Adipocyte (in vitro differentiated cells): ENCODE measurements around the gene CCNI2.

Source experiments
- DNase-seq: peaks from one replicate; pipeline ENCODE4 v3.0.0-alpha.2; 2015; ENCODE audit warnings: low read depth
- H3K27me3 ChIP-seq: replicated peaks from 2 replicates; pipeline ENCODE4 v1.7.0; 2013; ENCODE audit warnings: mild to moderate bottlenecking, low read length, moderate library complexity; ENCODE audit not compliant: control insufficient read depth, insufficient read depth
- H3K36me3 ChIP-seq: 2 replicates; pipeline ENCODE4 v1.7.0; 2013; ENCODE audit warnings: low read length, mild to moderate bottlenecking, moderate library complexity; ENCODE audit not compliant: control insufficient read depth, insufficient read depth, severe bottlenecking
- H3K4me1 ChIP-seq: 2 replicates; pipeline ENCODE4 v1.7.0; 2013; ENCODE audit warnings: mild to moderate bottlenecking, low read length, moderate library complexity; ENCODE audit not compliant: control insufficient read depth, insufficient read depth
- H3K4me3 ChIP-seq: 2 replicates; pipeline ENCODE4 v1.7.0; 2013; ENCODE audit warnings: mild to moderate bottlenecking, low read length, moderate library complexity
- H3K9ac ChIP-seq: 2 replicates; pipeline ENCODE4 v1.7.0; 2013; ENCODE audit warnings: mild to moderate bottlenecking, low read length, moderate library complexity
- H3K9me3 ChIP-seq: 2 replicates; pipeline ENCODE4 v1.7.0; 2013; ENCODE audit warnings: mild to moderate bottlenecking, low read length, moderate library complexity; ENCODE audit not compliant: control insufficient read depth

Gene CCNI2

DNA sequence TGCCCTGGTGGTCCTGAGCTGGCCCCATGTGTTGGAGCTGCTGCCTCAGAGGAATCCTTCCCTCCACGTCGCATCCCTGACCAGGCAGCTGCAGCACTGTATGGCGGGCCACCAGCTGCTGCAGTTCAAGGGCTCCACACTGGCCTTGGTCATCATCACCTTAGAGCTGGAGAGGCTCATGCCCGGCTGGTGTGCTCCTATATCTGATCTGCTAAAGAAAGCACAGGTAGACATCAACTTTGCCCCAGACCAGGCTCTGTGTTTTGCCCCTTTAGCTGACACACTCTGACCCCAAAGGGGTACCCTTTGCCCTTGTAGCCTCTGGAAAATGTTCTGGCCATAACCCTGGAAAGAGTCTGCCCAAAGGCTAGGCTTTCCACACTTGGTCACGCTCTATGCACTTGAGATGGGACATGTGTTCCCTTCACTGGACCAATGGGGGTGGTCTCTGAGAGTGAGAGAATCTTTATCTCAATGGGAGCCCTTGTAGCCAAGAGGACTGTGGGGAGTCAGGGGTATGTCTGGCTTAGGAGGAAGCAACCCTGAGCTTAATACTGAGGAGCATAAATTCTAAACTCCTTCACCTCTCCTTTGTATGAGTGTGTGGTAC is 4.8 kb downstream of the CCNI2 start:
- peaks cover 41% of the 10 kb centered on the region for H3K27me3 ChIP-seq
- no peak for DNase-seq

DNA sequence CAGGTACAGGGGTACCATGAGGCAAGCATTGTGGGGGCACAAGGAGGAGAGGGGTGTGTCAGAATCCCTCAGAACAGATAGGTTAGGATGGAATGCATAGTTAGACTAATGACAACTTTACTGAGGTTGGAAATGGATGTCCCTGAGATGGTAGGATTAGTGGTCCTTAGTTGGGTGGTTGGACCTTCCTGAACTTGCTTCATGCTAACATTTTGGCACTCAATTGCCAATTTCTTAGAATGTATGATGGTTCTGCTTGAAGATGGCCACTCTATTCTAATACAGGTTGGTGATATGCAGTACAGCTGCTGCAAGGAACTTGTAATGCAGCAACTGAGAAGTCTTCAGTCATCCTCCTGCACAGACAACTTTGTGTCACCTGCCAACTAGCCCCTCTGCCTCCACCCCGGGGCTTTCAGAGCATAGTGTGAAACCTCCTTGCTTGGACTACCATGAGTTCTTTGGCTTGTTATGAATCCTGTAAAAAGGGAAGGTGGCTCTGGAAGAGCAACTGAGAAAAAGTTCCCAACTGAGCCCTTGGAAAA is 5.4 kb downstream of the CCNI2 start:
- H3K4me1 ChIP-seq, result peaks cover 16% of the 10 kb centered on the region
- H3K9ac ChIP-seq, result no peak overlapping the region
- no peak overlapping the region for H3K4me3 ChIP-seq
- DNase-seq, result no peak
- H3K9me3 ChIP-seq, result no peaks in the 10 kb centered on the region
- peaks cover 6% of the 10 kb centered on the region for H3K36me3 ChIP-seq
- peaks cover 44% of the 10 kb centered on the region for H3K27me3 ChIP-seq

More for the DNA sequence above, 4.8 kb downstream of the CCNI2 start:
- Histone ChIP-seq H3K4me3 (no peak overlapping the region), H3K4me1 (peaks cover 16% of the 10 kb centered on the region), H3K9ac (no peak overlapping the region), H3K36me3 (peaks cover under 1% of the 10 kb centered on the region), H3K9me3 (no peaks in the 10 kb centered on the region)

DNA sequence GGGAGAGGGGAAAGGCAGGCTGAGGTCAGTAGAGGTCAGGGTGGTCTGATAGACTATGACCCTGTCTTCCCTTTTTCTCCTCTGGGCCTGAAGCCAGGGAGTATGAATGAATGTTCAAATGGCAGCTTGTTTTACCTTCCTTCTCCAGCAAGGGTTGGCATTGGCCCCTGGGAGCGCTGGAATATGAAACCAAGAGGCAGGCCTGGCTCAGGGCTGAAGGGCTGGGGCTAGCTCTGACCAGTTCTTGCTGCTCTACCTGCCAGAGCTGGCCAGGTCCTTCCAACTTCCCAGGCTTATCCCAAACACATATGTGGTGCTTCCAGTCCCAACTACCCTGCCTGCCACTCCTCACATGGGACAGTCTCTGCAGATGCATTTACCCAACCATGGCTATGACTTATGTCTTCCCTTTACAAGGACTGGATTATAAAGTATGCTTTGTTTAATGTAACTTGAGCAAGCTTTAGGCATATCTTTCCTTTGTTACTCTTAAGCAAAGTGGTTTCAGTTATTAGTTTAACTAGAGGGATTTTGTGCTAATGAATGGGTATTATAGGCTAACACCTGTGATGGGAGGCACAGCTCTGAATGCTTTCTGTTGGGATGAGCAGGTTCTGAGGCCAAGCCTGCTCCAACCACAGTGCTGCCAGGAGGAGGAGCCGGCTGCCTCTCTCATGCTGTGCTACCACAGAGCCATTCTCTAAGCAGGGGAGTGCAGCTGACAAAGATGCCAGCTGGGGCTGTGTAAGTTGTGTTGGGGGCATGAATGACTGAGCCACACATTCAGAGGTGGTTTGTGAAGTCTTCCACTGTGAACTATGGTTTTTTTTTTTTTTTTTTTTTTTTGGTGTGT is 6.1 kb downstream of the CCNI2 start:
- H3K36me3 ChIP-seq, result peaks cover 12% of the 10 kb centered on the region
- no peak for DNase-seq
- H3K4me1 ChIP-seq, result peaks cover 16% of the 10 kb centered on the region
- no peak overlapping the region for H3K4me3 ChIP-seq
- H3K27me3 ChIP-seq, result peaks cover 41% of the 10 kb centered on the region
- no peak overlapping the region for H3K9ac ChIP-seq
- H3K9me3 ChIP-seq, result no peaks in the 10 kb centered on the region

DNA sequence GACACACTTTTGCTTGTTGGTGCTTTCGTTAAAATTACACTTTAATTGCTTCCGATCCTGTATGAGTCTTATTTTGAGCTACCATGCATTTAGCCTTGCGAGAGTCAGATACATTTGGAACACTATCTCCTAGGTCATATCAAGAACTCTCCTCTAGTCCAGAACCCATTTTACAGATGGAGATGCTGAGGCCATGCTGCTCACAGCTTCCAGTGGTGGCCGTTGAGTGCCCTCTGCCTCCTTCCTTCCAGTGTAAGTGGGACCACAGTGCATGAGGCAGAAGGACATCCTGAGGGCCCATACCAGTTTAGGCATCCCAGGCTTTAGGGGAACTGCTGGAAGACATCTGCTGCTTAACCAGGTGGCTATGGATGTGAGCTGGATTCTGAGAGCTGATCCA is 6.9 kb downstream of the CCNI2 start:
- Histone ChIP-seq H3K9me3 (no peaks in the 10 kb centered on the region), H3K4me1 (peaks cover 16% of the 10 kb centered on the region), H3K27me3 (peaks cover 36% of the 10 kb centered on the region), H3K36me3 (peaks cover 20% of the 10 kb centered on the region), H3K9ac (no peak overlapping the region), H3K4me3 (no peak overlapping the region)
- DNase-seq, result no peak

DNA sequence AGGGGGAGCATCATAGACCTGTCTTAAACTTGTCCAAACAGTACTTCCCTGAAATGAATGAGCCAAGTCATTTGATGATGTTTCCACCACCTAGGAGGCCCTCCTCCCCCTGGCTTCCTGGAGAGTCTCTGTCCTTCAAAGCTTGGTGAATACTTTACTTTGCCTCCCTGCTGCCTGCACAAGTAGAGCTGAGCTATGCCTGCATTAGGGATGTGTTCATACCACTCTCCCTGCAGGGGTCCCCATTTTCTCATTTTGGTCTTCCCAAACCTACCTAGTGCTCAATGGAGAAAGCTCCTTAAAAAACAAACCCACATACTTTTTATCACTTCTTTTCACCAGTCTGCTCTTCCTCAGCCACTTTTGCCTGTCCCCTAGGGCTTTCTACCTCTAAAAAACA is 7.7 kb downstream of the CCNI2 start:
- peaks cover 28% of the 10 kb centered on the region for H3K36me3 ChIP-seq
- peak; percentile 35 for DNase-seq
- no peak overlapping the region for H3K4me3 ChIP-seq
- peaks cover 36% of the 10 kb centered on the region for H3K27me3 ChIP-seq
- H3K4me1 ChIP-seq, result peaks cover 16% of the 10 kb centered on the region
- H3K9me3 ChIP-seq, result no peaks in the 10 kb centered on the region
- no peak overlapping the region for H3K9ac ChIP-seq

DNA sequence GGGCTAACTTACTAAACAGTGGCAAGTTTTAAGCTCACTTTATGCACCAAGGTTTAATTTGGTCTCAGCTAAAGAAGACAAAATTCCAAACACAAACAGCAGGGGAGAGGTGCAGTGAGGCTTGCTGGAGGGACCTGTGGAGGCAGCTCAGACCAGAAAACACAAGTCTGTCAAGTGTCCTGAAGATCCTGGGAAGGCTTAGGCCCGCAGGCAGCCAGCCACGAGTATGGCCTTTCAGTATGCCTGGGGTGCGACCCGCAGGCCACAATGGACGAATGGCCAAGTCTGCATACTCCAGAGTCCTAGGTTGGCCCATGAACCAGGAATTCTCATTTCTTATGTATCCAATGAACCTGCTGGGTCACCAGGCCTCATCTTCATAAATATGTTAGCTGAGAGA is 9.3 kb downstream of the CCNI2 start:
- Histone ChIP-seq H3K9ac (no peak overlapping the region), H3K9me3 (no peaks in the 10 kb centered on the region), H3K4me1 (peaks cover 7% of the 10 kb centered on the region), H3K36me3 (peaks cover 43% of the 10 kb centered on the region), H3K27me3 (peaks cover 36% of the 10 kb centered on the region), H3K4me3 (no peak overlapping the region)
- no peak for DNase-seq

DNA sequence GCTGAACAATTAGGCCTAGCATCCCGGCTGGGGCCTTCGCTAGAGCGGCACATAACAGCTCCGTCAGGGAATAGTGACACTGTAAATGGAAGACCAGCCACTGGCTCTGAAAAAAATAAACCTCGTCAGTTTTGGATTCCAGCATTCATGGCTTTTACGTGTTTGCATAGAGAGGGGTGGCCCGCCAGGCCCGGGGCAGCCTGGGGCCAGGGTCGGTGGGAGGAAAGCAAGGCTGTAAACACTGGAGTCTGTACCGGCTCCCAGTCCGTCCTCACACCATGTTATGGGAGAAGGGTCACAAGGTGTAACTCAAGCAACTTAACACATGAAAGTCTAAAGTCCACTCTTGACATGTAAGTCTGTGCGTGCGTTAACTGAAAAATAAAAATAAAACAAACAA is 11.2 kb downstream of the CCNI2 start:
- no peak overlapping the region for H3K9ac ChIP-seq
- peaks cover 25% of the 10 kb centered on the region for H3K27me3 ChIP-seq
- H3K36me3 ChIP-seq, result peaks cover 60% of the 10 kb centered on the region
- no peaks in the 10 kb centered on the region for H3K4me1 ChIP-seq
- no peaks in the 10 kb centered on the region for H3K9me3 ChIP-seq
- no peak for DNase-seq
- H3K4me3 ChIP-seq, result no peak overlapping the region

DNA sequence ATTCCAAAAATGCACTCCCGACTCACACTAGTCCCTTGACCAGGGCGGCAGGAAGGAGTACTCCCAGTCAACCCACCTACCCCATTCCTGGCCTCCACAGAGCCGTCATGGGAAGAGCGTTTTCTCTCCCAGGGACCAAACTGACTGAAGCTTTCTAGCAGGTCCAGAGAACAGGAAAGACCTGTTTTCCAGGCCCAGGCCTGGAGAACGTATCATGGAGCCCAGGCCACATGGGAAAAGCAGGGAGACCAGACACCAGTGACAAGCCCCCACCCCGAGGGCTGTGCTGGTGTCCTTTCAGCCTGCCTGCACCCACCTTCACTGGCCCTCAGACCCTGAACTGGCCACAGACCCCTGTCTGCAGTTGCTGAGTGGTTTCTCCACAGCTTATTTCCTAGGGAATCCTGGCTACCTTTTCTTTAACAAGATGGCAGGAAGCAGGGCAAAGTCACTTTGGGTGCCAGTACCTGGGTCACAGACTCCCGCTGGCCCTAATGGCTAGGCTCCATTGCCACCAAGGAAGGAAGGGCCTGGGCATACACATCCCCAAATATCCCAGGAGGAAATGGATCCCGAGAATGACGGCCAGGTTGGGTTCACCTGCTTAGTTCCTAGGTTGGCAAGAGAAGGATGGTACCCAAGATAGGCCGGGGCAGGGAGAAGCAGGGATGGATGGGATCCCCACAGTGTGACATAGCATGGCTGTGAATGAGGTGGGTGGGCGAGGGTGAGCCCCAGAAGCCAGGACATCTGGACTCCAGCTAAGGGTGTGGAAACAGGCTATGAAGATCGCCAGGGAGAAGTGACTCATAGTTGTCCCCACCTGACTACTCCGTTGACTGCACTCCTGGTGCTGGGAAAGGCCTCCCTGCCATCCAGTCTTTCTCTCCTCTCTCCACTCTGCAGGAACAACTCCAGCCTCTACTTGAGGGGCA is 12.2 kb downstream of the CCNI2 start:
- Histone ChIP-seq H3K36me3 (peaks cover 67% of the 10 kb centered on the region), H3K27me3 (peaks cover 16% of the 10 kb centered on the region)
- no peak for DNase-seq

DNA sequence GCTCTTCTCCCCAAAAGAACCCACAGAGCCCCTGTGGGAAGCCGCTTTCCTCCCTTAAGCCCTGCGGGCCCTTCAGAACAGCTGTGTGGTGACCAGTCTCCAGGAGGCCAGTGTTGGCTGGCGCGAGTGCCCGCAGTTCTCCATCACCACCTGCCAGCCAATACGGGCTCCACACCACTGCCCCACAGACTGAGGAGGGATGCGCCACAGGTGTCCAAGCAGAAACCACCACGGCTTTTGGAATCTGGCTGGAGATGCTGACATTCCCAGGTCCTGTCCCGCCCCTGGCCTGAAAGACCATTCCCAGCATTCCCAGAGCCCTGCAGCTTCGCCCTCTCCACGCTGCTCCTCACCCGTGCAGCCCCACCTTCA is 12.8 kb downstream of the CCNI2 start:
- peaks cover 74% of the 10 kb centered on the region for H3K36me3 ChIP-seq

More for the DNA sequence above, 12.2 kb downstream of the CCNI2 start:
- H3K9ac ChIP-seq, result no peak overlapping the region
- H3K4me1 ChIP-seq, result no peaks in the 10 kb centered on the region
- H3K4me3 ChIP-seq, result no peak overlapping the region
- no peaks in the 10 kb centered on the region for H3K9me3 ChIP-seq

DNA sequence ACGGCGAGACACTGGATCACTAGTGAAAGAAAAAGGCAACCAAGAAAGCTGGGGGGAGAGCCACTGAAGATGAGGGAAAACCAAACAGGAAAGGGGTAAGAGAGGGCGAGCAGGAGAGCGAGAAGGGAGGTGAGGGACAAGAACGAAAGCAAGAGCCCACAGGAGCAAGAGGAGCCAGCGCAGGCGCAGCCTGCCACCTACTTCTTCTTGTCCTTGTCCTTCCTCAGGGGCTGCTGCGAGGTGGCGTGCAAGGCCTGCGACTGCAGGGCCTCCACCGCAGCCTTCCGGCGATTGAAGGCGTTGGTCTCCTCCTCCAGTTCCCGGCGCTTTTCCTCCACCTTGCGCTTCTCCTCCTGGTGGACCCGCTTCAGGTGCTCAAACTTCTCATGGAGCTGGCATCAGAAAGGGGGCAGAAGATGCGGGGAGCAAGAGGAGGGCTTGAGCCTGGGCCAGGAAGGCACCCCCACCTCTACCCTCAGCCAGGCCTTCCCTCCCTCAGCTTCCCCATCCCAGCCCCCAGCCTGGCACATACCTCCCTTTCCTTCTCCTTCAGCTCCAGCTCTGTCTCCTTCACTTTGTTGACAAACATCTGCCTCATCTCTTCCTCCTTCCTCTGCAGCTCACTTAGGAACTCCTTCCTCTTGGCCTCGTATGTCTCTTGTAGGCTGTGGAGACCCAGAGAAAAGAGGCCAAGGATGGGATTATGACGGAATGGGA is 13.5 kb downstream of the CCNI2 start:
- Histone ChIP-seq H3K36me3 (peaks cover 75% of the 10 kb centered on the region), H3K27me3 (peaks cover 4% of the 10 kb centered on the region), H3K4me1 (peaks cover 7% of the 10 kb centered on the region), H3K9ac (no peak overlapping the region), H3K4me3 (no peak overlapping the region), H3K9me3 (no peaks in the 10 kb centered on the region)
- DNase-seq, result no peak

More for the DNA sequence above, 12.8 kb downstream of the CCNI2 start:
- Histone ChIP-seq H3K4me1 (peaks cover under 1% of the 10 kb centered on the region), H3K9me3 (no peaks in the 10 kb centered on the region), H3K27me3 (peaks cover 11% of the 10 kb centered on the region), H3K4me3 (no peak overlapping the region), H3K9ac (no peak overlapping the region)
- no peak for DNase-seq
